HL-60 (cell line): ENCODE data around the gene HIKESHI.

Experiments used
- GABPA ChIP-seq: IDR thresholded peaks from 2 replicates; pipeline ENCODE4 v1.6.1; 2012; ENCODE audit warnings: low read depth
- TF ChIP-seq, protein P1 (sequence below): IDR thresholded peaks from one replicate; pipeline ENCODE4 v1.5.1; 2011; ENCODE audit warnings: low read length, control low read depth, inconsistent platforms; ENCODE audit not compliant: insufficient read depth
- TF ChIP-seq, protein P2 (sequence below): IDR thresholded peaks from 2 replicates; pipeline ENCODE4 v1.6.1; 2012; ENCODE audit warnings: low read depth; ENCODE audit not compliant: insufficient replicate concordance

DNA sequence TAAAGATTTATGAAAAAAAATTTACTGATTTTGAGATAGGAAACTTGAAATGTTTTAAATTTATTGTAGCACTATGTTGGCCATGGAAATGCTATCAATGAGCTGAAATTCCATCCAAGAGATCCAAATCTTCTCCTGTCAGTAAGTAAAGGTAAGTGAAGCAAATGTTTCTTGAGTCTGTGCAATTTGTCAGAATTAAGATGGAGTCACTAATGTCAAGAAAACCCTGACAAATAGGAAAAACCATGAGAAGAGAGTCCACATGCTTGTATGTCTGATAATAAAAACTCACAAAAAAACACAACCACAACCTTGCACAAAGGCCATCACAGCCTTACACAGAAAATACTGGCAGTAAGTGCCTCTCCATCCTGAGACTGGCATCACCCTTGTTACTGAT, 44.6 kb upstream of the HIKESHI start:
- TF ChIP-seq GABPA, result no peak
- TF ChIP-seq, protein P1, sequence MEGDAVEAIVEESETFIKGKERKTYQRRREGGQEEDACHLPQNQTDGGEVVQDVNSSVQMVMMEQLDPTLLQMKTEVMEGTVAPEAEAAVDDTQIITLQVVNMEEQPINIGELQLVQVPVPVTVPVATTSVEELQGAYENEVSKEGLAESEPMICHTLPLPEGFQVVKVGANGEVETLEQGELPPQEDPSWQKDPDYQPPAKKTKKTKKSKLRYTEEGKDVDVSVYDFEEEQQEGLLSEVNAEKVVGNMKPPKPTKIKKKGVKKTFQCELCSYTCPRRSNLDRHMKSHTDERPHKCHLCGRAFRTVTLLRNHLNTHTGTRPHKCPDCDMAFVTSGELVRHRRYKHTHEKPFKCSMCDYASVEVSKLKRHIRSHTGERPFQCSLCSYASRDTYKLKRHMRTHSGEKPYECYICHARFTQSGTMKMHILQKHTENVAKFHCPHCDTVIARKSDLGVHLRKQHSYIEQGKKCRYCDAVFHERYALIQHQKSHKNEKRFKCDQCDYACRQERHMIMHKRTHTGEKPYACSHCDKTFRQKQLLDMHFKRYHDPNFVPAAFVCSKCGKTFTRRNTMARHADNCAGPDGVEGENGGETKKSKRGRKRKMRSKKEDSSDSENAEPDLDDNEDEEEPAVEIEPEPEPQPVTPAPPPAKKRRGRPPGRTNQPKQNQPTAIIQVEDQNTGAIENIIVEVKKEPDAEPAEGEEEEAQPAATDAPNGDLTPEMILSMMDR, result no peak
- TF ChIP-seq, protein P2, sequence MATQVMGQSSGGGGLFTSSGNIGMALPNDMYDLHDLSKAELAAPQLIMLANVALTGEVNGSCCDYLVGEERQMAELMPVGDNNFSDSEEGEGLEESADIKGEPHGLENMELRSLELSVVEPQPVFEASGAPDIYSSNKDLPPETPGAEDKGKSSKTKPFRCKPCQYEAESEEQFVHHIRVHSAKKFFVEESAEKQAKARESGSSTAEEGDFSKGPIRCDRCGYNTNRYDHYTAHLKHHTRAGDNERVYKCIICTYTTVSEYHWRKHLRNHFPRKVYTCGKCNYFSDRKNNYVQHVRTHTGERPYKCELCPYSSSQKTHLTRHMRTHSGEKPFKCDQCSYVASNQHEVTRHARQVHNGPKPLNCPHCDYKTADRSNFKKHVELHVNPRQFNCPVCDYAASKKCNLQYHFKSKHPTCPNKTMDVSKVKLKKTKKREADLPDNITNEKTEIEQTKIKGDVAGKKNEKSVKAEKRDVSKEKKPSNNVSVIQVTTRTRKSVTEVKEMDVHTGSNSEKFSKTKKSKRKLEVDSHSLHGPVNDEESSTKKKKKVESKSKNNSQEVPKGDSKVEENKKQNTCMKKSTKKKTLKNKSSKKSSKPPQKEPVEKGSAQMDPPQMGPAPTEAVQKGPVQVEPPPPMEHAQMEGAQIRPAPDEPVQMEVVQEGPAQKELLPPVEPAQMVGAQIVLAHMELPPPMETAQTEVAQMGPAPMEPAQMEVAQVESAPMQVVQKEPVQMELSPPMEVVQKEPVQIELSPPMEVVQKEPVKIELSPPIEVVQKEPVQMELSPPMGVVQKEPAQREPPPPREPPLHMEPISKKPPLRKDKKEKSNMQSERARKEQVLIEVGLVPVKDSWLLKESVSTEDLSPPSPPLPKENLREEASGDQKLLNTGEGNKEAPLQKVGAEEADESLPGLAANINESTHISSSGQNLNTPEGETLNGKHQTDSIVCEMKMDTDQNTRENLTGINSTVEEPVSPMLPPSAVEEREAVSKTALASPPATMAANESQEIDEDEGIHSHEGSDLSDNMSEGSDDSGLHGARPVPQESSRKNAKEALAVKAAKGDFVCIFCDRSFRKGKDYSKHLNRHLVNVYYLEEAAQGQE, result no peak
